K562 (cell line): ENCODE measurements around the gene CA6. TPM values are rescaled to one million over a fixed set of nuclear protein-coding genes. Genes with fewer than 3 reads are reported as not detected.

ENCODE experiments used
- ATAC-seq: fragments of 200-7000 bp; cut with Tn5 transposase; 3 replicates; pipeline ENCODE4 v1.9.1; 2020; ENCODE audit warnings: moderate library complexity
- BruUV-seq: library from RNA; stranded (reverse); fragments of 400-500 nt; replicated peaks from 2 replicates; lab custom pipeline; 2021; lab: Mats Ljungman, UMichigan
- CTCF ChIA-PET: fragments of 300-600 bp; formaldehyde crosslinking; extraction: SDS; loops from one replicate; lab custom pipeline; 2021; ENCODE audit warnings: low intra/inter-chr PET ratio; lab: Yijun Ruan, JAX
- POLR2A ChIA-PET: fragments of 300-600, 350-650 bp; sonication (Branson Sonifier 250); formaldehyde crosslinking; extraction: SDS; loops from one replicate; lab custom pipeline; 2021; ENCODE audit warnings: antibody characterized with exemption, inconsistent platforms; lab: Yijun Ruan, JAX
- DNase-seq, 4 experiments: peaks; one replicate each; pipeline versions ENCODE4 v3.0.0 to v3.0.0-alpha.2; 2011 to 2018; ENCODE audit warnings: low spot score in 3 of 4, mixed read lengths in 3 of 4; ENCODE audit errors: extremely low read depth in 1 of 4
- FAIRE-seq: peaks from 2 replicates; lab custom pipeline; 2011; peaks lifted over from hg19 to GRCh38; lab: Jason Lieb, UNC
- H2AFZ ChIP-seq: 2 replicates; pipeline ENCODE4 v1.6.0; 2011; ENCODE audit warnings: low read depth, low read length, control low read depth, inconsistent platforms
- H3K27ac ChIP-seq: fragments of 200-600 bp; 3 replicates; pipeline ENCODE4 v1.8.0; 2011; ENCODE audit warnings: low read depth, mild to moderate bottlenecking, control low read depth, inconsistent platforms, low read length, moderate library complexity, mixed read lengths; ENCODE audit errors: extremely low read depth
- H3K27me3 ChIP-seq, 2 experiments: fragments of 300-600 bp in 1 of 2; 2 replicates in 1 of 2; 3 replicates in 1 of 2; pipeline versions ENCODE4 v1.6.0 to v1.8.0; 2011; ENCODE audit warnings: inconsistent platforms in 2 of 2, low read length in 2 of 2, mild to moderate bottlenecking in 1 of 2, mixed read lengths in 1 of 2, moderate library complexity in 1 of 2; ENCODE audit not compliant: control insufficient read depth in 2 of 2, insufficient read depth in 2 of 2
- H3K36me3 ChIP-seq: fragments of 300-600 bp; 3 replicates; pipeline ENCODE4 v1.8.0; 2011; ENCODE audit warnings: mild to moderate bottlenecking, low read length, inconsistent platforms; ENCODE audit not compliant: control insufficient read depth, insufficient read depth
- H3K4me1 ChIP-seq, 2 experiments: fragments of 200-600 bp in 1 of 2; replicated peaks in 1 of 2; 2 replicates in 1 of 2; 3 replicates in 1 of 2; pipeline versions ENCODE4 v1.5.1 to v1.8.0; 2011; ENCODE audit warnings: inconsistent platforms in 2 of 2, low read length in 2 of 2, mild to moderate bottlenecking in 1 of 2, mixed read lengths in 1 of 2, moderate library complexity in 1 of 2; ENCODE audit not compliant: control insufficient read depth in 2 of 2, insufficient read depth in 2 of 2
- H3K4me2 ChIP-seq: 2 replicates; pipeline ENCODE4 v1.6.1; 2011; ENCODE audit warnings: low read length, control low read depth, inconsistent platforms, mixed read lengths; ENCODE audit not compliant: insufficient read depth
- H3K4me3 ChIP-seq: fragments of 200-600 bp; sonication (generic), shearing (Covaris generic); 2 replicates; pipeline ENCODE4 v1.5.1; 2016; ENCODE audit warnings: control low read depth, inconsistent platforms
- H3K79me2 ChIP-seq: fragments of 200-600 bp; 3 replicates; pipeline ENCODE4 v1.8.0; 2011; ENCODE audit warnings: low read length, inconsistent platforms; ENCODE audit not compliant: control insufficient read depth, insufficient read depth
- H3K9ac ChIP-seq, 2 experiments: 2 replicates each; pipeline versions ENCODE4 v1.6.0 to v1.6.1; 2011; ENCODE audit warnings: low read depth in 2 of 2, low read length in 2 of 2, control low read depth in 1 of 2, inconsistent platforms in 1 of 2, mild to moderate bottlenecking in 1 of 2, mixed read lengths in 1 of 2; ENCODE audit not compliant: insufficient read depth in 1 of 2
- H3K9me1 ChIP-seq: one replicate; pipeline ENCODE4 v1.6.0; 2011; ENCODE audit warnings: inconsistent platforms, mild to moderate bottlenecking, low read length, moderate library complexity; ENCODE audit not compliant: control insufficient read depth, insufficient read depth
- H3K9me3 ChIP-seq: replicated peaks from 2 replicates; pipeline ENCODE4 v1.5.1; 2011; ENCODE audit warnings: low read depth, low read length, inconsistent platforms; ENCODE audit not compliant: control insufficient read depth, insufficient read depth
- H4K20me1 ChIP-seq: replicated peaks from 2 replicates; pipeline ENCODE4 v1.6.1; 2011; ENCODE audit warnings: low read length, inconsistent platforms, mixed read lengths; ENCODE audit not compliant: control insufficient read depth, insufficient read depth
- ZBTB7A ChIP-seq: IDR thresholded peaks from 2 replicates; pipeline ENCODE4 v1.6.1; 2011; ENCODE audit warnings: low read depth, mild to moderate bottlenecking, low read length, moderate library complexity, borderline replicate concordance; ENCODE audit not compliant: control insufficient read depth
- ZNF121 ChIP-seq: sonication (generic); formaldehyde crosslinking; conservative IDR thresholded peaks from 2 replicates; pipeline ENCODE4 v1.8.0; 2022; ENCODE audit warnings: missing genetic modification reagents
- whole genome bisulfite sequencing: fragments of 100-300 bp; shearing (Covaris generic); methylation state at CpG from one replicate; pipeline ENCODE4 v1.1.6; 2016; ENCODE audit warnings: low coverage, mixed read lengths; ENCODE audit not compliant: insufficient coverage; ENCODE audit errors: missing lambda C conversion rate; 5-methylcytosine and 5-hydroxymethylcytosine counted together
- in situ Hi-C: fragments of 300-500 bp; cut with MboI; formaldehyde crosslinking; loops from 4 replicates; pipeline ENCODE4 v1.15.0; 2018; ENCODE audit warnings: inconsistent platforms, mixed read lengths
- intact Hi-C: fragments of 100-400 bp; cut with micrococcal nuclease; formaldehyde crosslinking; loops from 2 replicates; pipeline ENCODE4 v1.14.2; 2022
- polyA plus RNA-seq, 8 experiments: library from polyadenylated mRNA; depleted of rRNA in 4 of 8; stranded (reverse) in 5 of 8; unstranded in 3 of 8; fragments of >200 nt; fragmentation: Nextera tagmentation in 2 of 8; fragmentation: Illumina TruSeq in 1 of 8; extraction: Ambion mirVana in 2 of 8; extraction: Trizol in 1 of 8; gene quantifications; 2 replicates each; pipeline versions ENCODE4 v1.2.1 to v1.2.3, GENCODE V29; 2011 to 2014; ENCODE audit warnings: inconsistent platforms in 1 of 8, missing spikeins in 1 of 8
- total RNA-seq, 7 experiments: library from RNA; depleted of rRNA in 6 of 7; stranded (reverse); fragments of >200 nt in 6 of 7; fragmentation: Illumina TruSeq in 2 of 7; extraction: Trizol in 2 of 7; gene quantifications; 2 replicates each; pipeline versions ENCODE4 v1.2.1 to v1.2.3, GENCODE V29; 2011 to 2021; ENCODE audit warnings: low replicate concordance in 1 of 7
- TF ChIP-seq, protein P1 (sequence below): fragments of 450-650 bp; IDR thresholded peaks from 2 replicates; pipeline ENCODE4 v1.6.1; 2018; ENCODE audit not compliant: partially characterized antibody

The CA6 gene
- total and polyA plus RNA-seq, 9 of the 15 experiments (the other 6 are each of a cell fraction or from before 2014, with no cell fraction given), result not detected

- TF ChIP-seq ZBTB7A (no peak), ZNF121 (CRISPR knock-in tag) (peak; percentile 24; the same call in 1 of the 2 replicates)
- TF ChIP-seq, protein P1, sequence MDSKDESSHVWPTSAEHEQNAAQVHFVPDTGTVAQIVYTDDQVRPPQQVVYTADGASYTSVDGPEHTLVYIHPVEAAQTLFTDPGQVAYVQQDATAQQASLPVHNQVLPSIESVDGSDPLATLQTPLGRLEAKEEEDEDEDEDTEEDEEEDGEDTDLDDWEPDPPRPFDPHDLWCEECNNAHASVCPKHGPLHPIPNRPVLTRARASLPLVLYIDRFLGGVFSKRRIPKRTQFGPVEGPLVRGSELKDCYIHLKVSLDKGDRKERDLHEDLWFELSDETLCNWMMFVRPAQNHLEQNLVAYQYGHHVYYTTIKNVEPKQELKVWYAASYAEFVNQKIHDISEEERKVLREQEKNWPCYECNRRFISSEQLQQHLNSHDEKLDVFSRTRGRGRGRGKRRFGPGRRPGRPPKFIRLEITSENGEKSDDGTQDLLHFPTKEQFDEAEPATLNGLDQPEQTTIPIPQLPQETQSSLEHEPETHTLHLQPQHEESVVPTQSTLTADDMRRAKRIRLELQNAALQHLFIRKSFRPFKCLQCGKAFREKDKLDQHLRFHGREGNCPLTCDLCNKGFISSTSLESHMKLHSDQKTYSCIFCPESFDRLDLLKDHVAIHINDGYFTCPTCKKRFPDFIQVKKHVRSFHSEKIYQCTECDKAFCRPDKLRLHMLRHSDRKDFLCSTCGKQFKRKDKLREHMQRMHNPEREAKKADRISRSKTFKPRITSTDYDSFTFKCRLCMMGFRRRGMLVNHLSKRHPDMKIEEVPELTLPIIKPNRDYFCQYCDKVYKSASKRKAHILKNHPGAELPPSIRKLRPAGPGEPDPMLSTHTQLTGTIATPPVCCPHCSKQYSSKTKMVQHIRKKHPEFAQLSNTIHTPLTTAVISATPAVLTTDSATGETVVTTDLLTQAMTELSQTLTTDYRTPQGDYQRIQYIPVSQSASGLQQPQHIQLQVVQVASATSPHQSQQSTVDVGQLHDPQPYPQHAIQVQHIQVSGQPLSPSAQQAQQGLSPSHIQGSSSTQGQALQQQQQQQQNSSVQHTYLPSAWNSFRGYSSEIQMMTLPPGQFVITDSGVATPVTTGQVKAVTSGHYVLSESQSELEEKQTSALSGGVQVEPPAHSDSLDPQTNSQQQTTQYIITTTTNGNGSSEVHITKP, result peak; percentile 6
- Histone ChIP-seq H3K9me1 (no peaks in the 10 kb centered on the region), H3K4me1 (peaks cover 9 to 15% of the 10 kb centered on the region in 2 experiments), H3K27me3 (no peaks in the 10 kb centered on the region), H3K9ac (no peak overlapping the region), H3K79me2 (no peaks in the 10 kb centered on the region), H3K9me3 (0 out of 2 replicates have a peak, but pooled peaks cover under 1% of the 10 kb centered on the region), H3K4me2 (no peak overlapping the region), H2AFZ (no peak overlapping the region), H3K36me3 (no peaks in the 10 kb centered on the region), H4K20me1 (no peaks in the 10 kb centered on the region), H3K27ac (no peak overlapping the region), H3K4me3 (no peak overlapping the region)
- DNase-seq (no peak), FAIRE-seq (no peak), ATAC-seq (no peak)
- no TSS peak for BruUV-seq
- WGBS, result 36% methylated on average over 5 of the region's 6 CpGs
- intact Hi-C loops, result loop anchor here (10.0 kb wide), 1 partner anchor 49 kb away; no protein-coding TSS in a partner anchor
- ChIA-PET POLR2A (interaction anchor here (0.6 to 1.0 kb wide), 3 partner anchors 34 to 46 kb away, joined by 3 read pairs; no protein-coding TSS in a partner anchor), CTCF (interaction anchor here (0.6 kb wide), 1 partner anchor 33 kb away, joined by 3 read pairs; no protein-coding TSS in a partner anchor)
- in situ Hi-C loops, result no loop called here
Measured at GRCh38 chr1:8903908-8904650, 41.6 kb upstream of the CA6 start.
